HG03571 (cell line): Measurements from ENCODE around the gene DCAF12L1.

ENCODE experiments used
- ATAC-seq: cut with Tn5 transposase; IDR thresholded peaks from one replicate; pipeline ENCODE4 v1.9.1; 2021; ENCODE audit not compliant: unreplicated experiment

The DCAF12L1 gene

DNA sequence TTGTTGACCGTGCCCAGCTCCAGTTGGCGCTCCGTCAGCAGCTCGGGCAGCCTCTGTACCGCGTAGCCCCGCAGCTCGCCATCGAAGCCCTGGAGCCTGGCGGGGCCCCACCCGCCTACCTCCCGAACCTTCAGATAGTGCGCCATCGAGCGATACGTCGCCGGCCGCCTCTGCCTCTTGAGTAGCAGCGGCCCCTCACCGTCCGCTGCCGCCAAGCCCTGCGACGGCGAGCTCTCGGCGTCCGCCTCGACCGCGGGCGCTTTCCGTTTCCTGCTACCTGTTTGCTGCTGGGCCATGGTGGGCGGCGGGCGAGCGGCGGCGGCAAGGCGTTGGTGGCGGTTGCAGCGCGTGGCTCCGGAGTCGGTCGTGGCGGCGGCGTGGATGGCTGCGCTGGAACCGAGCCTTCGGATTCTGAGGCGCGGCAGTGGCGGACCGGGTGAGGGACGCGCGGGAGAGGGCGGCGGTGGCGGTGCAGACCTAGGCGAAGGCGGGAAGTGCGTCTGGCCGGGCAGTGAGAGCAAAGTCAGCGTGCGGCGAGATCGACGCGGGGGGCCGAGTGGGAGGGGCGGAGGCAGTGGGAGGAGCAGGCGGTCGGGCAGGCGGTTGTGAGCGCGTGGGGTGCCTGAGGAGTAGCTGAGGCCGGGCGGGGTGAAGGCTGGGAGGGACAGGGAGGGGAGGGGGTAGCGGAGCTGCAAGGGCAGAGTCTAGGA lies at the start of gene DCAF12L1:
Gene DCAF12L1, minus strand, starts transcription at position 502 of the 710 bp plus-strand sequence. Its CDS starts 206 bp downstream, at position 296.
- ATAC-seq: no peak

DNA sequence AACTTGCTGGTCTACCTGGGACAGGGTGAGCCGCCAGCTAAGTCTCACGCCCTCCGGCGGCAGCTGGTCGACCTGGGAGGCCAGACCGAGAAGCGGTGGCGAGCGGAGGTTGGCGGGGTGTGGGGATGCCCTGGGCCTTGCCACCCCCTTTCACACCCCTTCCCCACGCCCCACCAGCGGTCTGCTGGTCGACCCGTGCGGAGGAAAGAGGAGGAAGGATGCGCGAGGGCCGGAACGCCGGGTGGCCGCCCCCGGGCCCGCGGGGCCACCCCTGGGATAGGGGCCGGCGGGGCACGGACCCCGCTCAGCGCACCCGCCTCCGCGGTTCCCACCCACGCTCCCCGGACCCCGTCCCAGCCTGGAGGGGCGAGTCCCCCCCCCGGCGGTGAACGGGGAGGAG lies 28.3 kb upstream of the DCAF12L1 start:
- ATAC-seq: no peak

DNA sequence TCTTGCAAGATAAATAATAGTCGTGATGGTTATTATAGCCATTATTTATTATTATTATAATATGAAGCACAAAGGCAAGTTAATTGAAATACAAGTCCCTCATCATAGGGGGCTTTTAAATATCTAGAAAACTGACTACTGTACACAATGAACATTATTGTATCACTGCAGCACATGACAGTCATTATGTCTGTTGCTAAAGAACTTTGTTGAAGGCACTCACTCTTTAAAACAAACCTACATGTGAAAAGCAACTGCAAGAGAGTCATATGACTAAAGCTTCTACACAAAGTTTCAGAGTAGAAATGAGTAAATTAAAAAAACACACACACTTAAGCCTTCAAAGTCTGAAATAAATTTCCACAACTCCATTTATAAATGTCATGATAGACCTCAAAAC lies 23.3 kb upstream of the DCAF12L1 start:
- ATAC-seq: no peak

DNA sequence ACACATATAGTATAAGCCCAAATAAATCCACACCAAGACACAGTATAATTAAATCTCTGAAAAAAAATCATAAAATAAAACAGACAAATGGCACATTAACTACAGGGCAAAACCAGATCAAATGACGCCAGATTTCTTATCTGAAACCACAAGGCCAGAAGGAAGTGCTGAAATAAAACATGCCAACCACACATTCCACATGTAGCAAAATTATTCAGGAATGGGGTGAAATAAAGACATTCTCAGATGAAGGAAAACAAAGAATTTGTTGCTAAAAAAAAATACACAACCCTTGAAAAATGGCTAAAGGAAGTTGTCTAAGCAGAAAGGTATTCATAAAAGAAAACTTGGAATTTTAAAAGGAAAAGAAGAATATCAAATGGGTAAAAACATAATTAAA lies 4.5 kb upstream of the DCAF12L1 start:
- ATAC-seq: no peak

DNA sequence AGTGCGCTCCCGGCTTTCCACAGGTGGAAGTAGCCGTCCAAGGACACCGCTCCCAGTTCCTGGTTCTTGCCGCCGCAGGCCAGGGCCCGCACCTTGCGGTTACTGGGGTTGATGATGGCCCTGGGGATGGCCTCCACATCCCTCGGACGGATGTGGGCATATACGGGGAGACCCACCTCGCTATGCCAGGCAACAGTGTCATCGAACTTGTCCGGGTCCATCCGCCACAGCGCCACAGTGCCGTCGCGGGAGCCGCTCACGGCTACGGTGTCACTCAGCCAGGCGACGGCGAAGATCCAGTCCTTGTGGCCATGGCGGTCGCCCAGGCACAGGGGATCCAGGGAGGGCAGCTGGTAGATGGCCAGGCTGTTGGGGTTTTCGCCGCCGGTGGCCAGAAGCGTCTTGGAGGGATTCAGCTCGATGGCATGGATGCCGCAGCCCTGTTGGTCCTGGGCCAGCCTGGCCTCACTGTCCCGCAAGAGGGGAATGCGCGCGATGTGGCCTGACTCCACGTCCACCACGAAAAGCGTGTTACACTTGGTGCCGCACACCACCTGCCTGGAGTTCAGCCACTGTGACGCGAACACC lies 795 bp downstream of the DCAF12L1 start:
- ATAC-seq: no peak

DNA sequence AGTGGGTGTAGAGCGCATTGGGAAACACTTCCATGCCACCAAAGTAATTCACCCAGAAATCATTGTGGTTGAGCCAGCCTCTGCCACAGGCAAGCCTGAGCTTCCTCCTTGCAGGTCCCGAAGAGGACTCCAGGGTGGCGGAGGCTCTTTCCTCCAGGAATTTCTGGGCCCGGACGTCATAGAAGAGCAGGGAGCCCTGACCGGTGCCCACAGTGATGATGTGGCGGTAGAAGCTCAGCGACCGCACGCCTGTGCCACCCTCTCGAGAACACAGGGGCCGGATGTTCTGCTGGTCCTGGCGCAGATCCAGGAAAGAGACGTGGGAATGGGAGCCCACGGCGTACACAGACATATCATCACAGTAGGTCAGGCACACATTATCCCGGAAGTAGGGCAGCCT lies 1.3 kb downstream of the DCAF12L1 start:
- ATAC-seq: no peak

DNA sequence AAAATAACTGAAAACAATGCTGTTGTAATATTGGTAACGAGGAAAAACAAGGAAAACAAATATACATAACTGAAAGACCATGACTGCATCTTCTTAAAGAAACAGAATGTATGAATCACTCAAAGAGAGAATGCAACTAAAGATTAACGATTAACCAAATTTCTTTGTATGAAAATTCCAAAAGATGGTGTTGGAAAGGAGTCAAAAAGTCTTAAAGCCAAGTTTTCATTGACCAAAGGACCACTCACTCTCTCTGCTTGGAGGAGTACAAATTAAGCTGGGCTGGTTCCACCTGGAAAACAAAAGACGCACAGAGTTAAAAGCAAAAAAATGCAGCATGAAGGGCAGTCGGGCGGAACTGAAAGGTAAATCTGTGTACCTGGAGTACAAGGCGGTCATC lies 1.8 kb downstream of the DCAF12L1 start:
- no peak for ATAC-seq

DNA sequence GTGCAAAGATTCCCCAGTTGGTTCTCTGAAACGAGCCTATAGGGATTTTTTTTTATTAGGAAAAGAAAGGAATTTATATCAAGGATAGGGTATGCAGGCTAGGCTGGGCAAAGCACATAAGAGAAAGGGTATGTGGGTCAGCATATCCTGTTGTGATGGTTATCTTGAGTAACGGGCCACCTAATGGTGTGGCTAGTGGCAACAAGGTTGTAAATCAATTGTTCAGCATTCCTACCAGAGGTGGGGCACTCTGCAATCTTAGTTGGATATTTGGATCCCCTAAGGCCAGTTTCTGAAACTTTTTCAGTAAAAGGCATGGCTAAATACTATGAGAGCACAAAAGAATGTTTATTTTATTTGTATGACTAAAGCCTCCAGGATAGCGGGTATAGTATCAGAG lies 42.7 kb downstream of the DCAF12L1 start:
- ATAC-seq: no peak
